SK-N-SH (cell line): ENCODE data around the gene MAPKAP1. TPM values are rescaled to one million over a fixed set of nuclear protein-coding genes. Genes with fewer than 3 reads are reported as not detected.

ENCODE experiments used
- CTCF ChIA-PET: fragments of 300-600, 350-600 bp; formaldehyde crosslinking; extraction: SDS; loops from one replicate; lab custom pipeline; 2021; lab: Yijun Ruan, JAX
- POLR2A ChIA-PET: fragments of 350-600 bp; sonication (Branson Sonifier 250); formaldehyde crosslinking; extraction: SDS; loops from one replicate; lab custom pipeline; 2020; ENCODE audit warnings: antibody characterized with exemption, inconsistent platforms; lab: Yijun Ruan, JAX
- DNase-seq: peaks from one replicate; pipeline ENCODE4 v3.0.0; 2012
- H2AFZ ChIP-seq: fragments of 200-600 bp; sonication (generic); 2 replicates; pipeline ENCODE4 v1.8.1; 2016; ENCODE audit warnings: antibody characterized with exemption, mild to moderate bottlenecking, low read depth
- H3F3A ChIP-seq: fragments of 200-600 bp; sonication (generic); replicated peaks from 2 replicates; pipeline ENCODE3; 2016; ENCODE audit warnings: antibody characterized with exemption, mild to moderate bottlenecking; ENCODE audit not compliant: insufficient read depth
- H3K27ac ChIP-seq, 2 experiments: fragments of 200-500 bp in 1 of 2; fragments of 200-600 bp in 1 of 2; sonication (Bioruptor generic) in 1 of 2; sonication (generic), shearing (Covaris generic) in 1 of 2; 2 replicates each; pipeline versions ENCODE4 v1.5.1 to v1.6.1; 2014 to 2016; ENCODE audit warnings: low read depth in 2 of 2, inconsistent platforms in 1 of 2, low read length in 1 of 2, mild to moderate bottlenecking in 1 of 2, mixed read lengths in 1 of 2
- H3K27me3 ChIP-seq: fragments of 200-600 bp; sonication (generic), shearing (Covaris generic); 2 replicates; pipeline ENCODE4 v1.6.1; 2016; ENCODE audit warnings: mixed run types; ENCODE audit not compliant: insufficient read depth
- H3K36me3 ChIP-seq, 2 experiments: fragments of 200-500 bp in 1 of 2; fragments of 200-600 bp in 1 of 2; sonication (Bioruptor generic) in 1 of 2; sonication (generic) in 1 of 2; replicated peaks in 1 of 2; 2 replicates each; pipeline versions ENCODE3 to v1.5.1; 2014 to 2016; ENCODE audit warnings: low read length in 1 of 2, mild to moderate bottlenecking in 1 of 2; ENCODE audit not compliant: insufficient read depth in 2 of 2, control insufficient read depth in 1 of 2
- H3K4me1 ChIP-seq, 2 experiments: fragments of 200-500 bp in 1 of 2; fragments of 200-600 bp in 1 of 2; sonication (Bioruptor generic) in 1 of 2; sonication (generic), shearing (Covaris generic) in 1 of 2; 2 replicates each; pipeline versions ENCODE4 v1.5.1 to v1.6.1; 2014 to 2016; ENCODE audit warnings: low read depth in 1 of 2, low read length in 1 of 2, mixed run types in 1 of 2; ENCODE audit not compliant: insufficient read depth in 2 of 2, control insufficient read depth in 1 of 2
- H3K4me2 ChIP-seq: fragments of 200-600 bp; sonication (generic), shearing (Covaris generic); 2 replicates; pipeline ENCODE4 v1.6.1; 2017; ENCODE audit warnings: mixed run types
- H3K4me3 ChIP-seq, 2 experiments: fragments of 200-500 bp in 1 of 2; fragments of 200-600 bp in 1 of 2; sonication (Bioruptor generic) in 1 of 2; sonication (generic), shearing (Covaris generic) in 1 of 2; 2 replicates each; pipeline versions ENCODE4 v1.5.1 to v1.8.1; 2014 to 2016; ENCODE audit warnings: low read depth in 2 of 2, inconsistent platforms in 1 of 2, low read length in 1 of 2, mild to moderate bottlenecking in 1 of 2, mixed read lengths in 1 of 2, moderate library complexity in 1 of 2
- H3K79me2 ChIP-seq: fragments of 200-600 bp; sonication (generic); 2 replicates; pipeline ENCODE4 v1.8.1; 2017; ENCODE audit warnings: mild to moderate bottlenecking; ENCODE audit not compliant: insufficient read depth
- H3K9ac ChIP-seq: fragments of 200-600 bp; sonication (generic); 2 replicates; pipeline ENCODE4 v1.6.1; 2017; ENCODE audit warnings: mixed run types
- H3K9me2 ChIP-seq: fragments of 200-600 bp; sonication (generic); 2 replicates; pipeline ENCODE4 v1.6.1; 2017; ENCODE audit warnings: mixed run types
- H3K9me3 ChIP-seq: fragments of 200-600 bp; sonication (generic); 2 replicates; pipeline ENCODE4 v1.6.1; 2017; ENCODE audit warnings: mixed run types, mild to moderate bottlenecking, moderate library complexity
- H4K20me1 ChIP-seq: fragments of 200-600 bp; sonication (generic); 2 replicates; pipeline ENCODE4 v1.6.1; 2017; ENCODE audit warnings: mild to moderate bottlenecking, mixed run types; ENCODE audit not compliant: insufficient read depth
- CHD2 ChIP-seq: fragments of 150-350 bp; IDR thresholded peaks from 2 replicates; pipeline ENCODE4 v1.6.1; 2018; ENCODE audit warnings: low read length; ENCODE audit not compliant: partially characterized antibody
- FOSL2 ChIP-seq: IDR thresholded peaks from 2 replicates; pipeline ENCODE4 v1.4.0; 2012; ENCODE audit warnings: low read depth, mild to moderate bottlenecking, moderate library complexity, borderline replicate concordance
- FOXJ3 ChIP-seq: sonication (generic); formaldehyde crosslinking; IDR thresholded peaks from 2 replicates; pipeline ENCODE4 v1.5.1; 2020; ENCODE audit warnings: mild to moderate bottlenecking, missing genetic modification reagents
- FOXM1 ChIP-seq: IDR thresholded peaks from 2 replicates; pipeline ENCODE4 v1.4.0; 2012; ENCODE audit warnings: low read depth, mild to moderate bottlenecking
- GABPA ChIP-seq: IDR thresholded peaks from 2 replicates; pipeline ENCODE4 v1.4.0; 2012; ENCODE audit warnings: low read depth, mild to moderate bottlenecking
- MEF2A ChIP-seq: IDR thresholded peaks from 2 replicates; pipeline ENCODE4 v1.4.0; 2012; ENCODE audit warnings: low read depth, borderline replicate concordance
- MXI1 ChIP-seq: IDR thresholded peaks from 2 replicates; pipeline ENCODE4 v1.6.1; 2012; ENCODE audit warnings: mild to moderate bottlenecking, low read depth, low read length, improper control_type of control experiment
- NFIC ChIP-seq: IDR thresholded peaks from 2 replicates; pipeline ENCODE4 v1.4.0; 2012; ENCODE audit warnings: borderline replicate concordance
- NRF1 ChIP-seq: IDR thresholded peaks from 2 replicates; pipeline ENCODE4 v1.6.1; 2012; ENCODE audit warnings: low read depth, mild to moderate bottlenecking, low read length
- POLR2AphosphoS5 ChIP-seq: IDR thresholded peaks from 2 replicates; pipeline ENCODE4 v1.6.1; 2012; ENCODE audit warnings: low read depth, low read length
- RAD21 ChIP-seq: IDR thresholded peaks from 2 replicates; pipeline ENCODE4 v1.6.1; 2012; ENCODE audit warnings: mild to moderate bottlenecking, low read length
- RCOR1 ChIP-seq: fragments of 150-350 bp; IDR thresholded peaks from 2 replicates; pipeline ENCODE4 v1.6.1; 2017; ENCODE audit warnings: antibody characterized with exemption, low read length
- RFX5 ChIP-seq: IDR thresholded peaks from 2 replicates; pipeline ENCODE4 v1.6.1; 2012; ENCODE audit warnings: mild to moderate bottlenecking, improper control_type of control experiment, low read length
- RXRA ChIP-seq: IDR thresholded peaks from 2 replicates; pipeline ENCODE4 v1.4.0; 2012; ENCODE audit warnings: low read depth, mild to moderate bottlenecking, borderline replicate concordance
- SMC3 ChIP-seq: IDR thresholded peaks from 2 replicates; pipeline ENCODE4 v1.6.1; 2012; ENCODE audit warnings: low read depth, low read length, improper control_type of control experiment
- TAF1 ChIP-seq: IDR thresholded peaks from 2 replicates; pipeline ENCODE4 v1.6.1; 2012; ENCODE audit warnings: low read depth, mild to moderate bottlenecking, low read length, moderate library complexity, borderline replicate concordance
- TCF12 ChIP-seq: IDR thresholded peaks from 2 replicates; pipeline ENCODE4 v1.4.0; 2012
- TEAD4 ChIP-seq: IDR thresholded peaks from 2 replicates; pipeline ENCODE4 v1.4.0; 2012; ENCODE audit warnings: mild to moderate bottlenecking, borderline replicate concordance; ENCODE audit not compliant: insufficient read depth
- WGBS: methylation state at CpG from one replicate; pipeline ENCODE4 v1.1.6; 2017; ENCODE audit warnings: low lambda C conversion rate; 5-methylcytosine and 5-hydroxymethylcytosine counted together
- polyA plus RNA-seq, 3 experiments: library from polyadenylated mRNA; depleted of rRNA; stranded (reverse); fragments of >200 nt; gene quantifications; 2 replicates each; pipeline ENCODE4 v1.2.3, GENCODE V29; 2012
- TF ChIP-seq, protein P1 (sequence below): IDR thresholded peaks from 2 replicates; pipeline ENCODE4 v1.4.0; 2012; ENCODE audit warnings: low read depth, borderline replicate concordance
- TF ChIP-seq, protein P2 (sequence below): fragments of 150-350 bp; IDR thresholded peaks from 2 replicates; pipeline ENCODE4 v1.6.1; 2017; ENCODE audit warnings: antibody characterized with exemption, low read length, low read depth, borderline replicate concordance
- TF ChIP-seq, protein P3 (sequence below): IDR thresholded peaks from 2 replicates; pipeline ENCODE4; 2012
- TF ChIP-seq, protein P4 (sequence below): fragments of 200-600 bp; sonication (generic); IDR thresholded peaks from 2 replicates; pipeline ENCODE4 v1.6.1; 2017; ENCODE audit warnings: antibody characterized with exemption, mild to moderate bottlenecking, moderate library complexity

MAPKAP1 gene
- polyA plus RNA-seq, 1 of the 3 experiments (the other 2 are of a cell fraction) = 117 TPM

DNA sequence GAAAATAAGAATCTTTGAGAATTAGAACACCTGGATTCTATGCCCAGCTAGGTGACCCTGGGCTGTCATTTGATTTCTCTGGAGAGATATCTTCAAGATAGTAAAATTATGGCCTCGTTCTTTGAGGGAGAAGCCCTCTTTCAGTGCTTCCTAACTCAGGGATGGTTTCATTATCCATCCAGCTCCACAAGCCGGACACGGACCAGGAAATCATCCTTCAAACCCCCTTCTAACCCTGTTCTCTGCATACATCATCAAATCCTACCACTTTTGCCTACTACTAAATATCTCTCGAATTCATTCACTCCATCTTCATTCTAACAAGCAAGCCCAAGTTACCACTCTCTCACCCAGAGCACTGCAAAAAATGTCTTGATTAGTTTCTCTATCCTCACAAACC is 57.2 kb downstream of the MAPKAP1 start:
- H3F3A ChIP-seq = peaks cover 68% of the 10 kb centered on the region
- CTCF ChIA-PET = interaction anchor here (1.1 kb wide), 1 partner anchor 749 kb away, joined by 3 read pairs; no protein-coding TSS in a partner anchor
- POLR2A ChIA-PET = no interaction called here
- H3K27ac ChIP-seq = peak overlapping the region; percentile 47 to 98; a peak in 3 of 4 replicates
- no peaks in the 10 kb centered on the region for H3K9me3 ChIP-seq
- peak overlapping the region; percentile 49 for H3K4me2 ChIP-seq
- WGBS = 68% methylated on average over 4 of the region's 4 CpGs
- H3K27me3 ChIP-seq = no peaks in the 10 kb centered on the region
- TF ChIP-seq TEAD4 = no peak
- TF ChIP-seq NFIC = no peak
- TF ChIP-seq, protein P1, sequence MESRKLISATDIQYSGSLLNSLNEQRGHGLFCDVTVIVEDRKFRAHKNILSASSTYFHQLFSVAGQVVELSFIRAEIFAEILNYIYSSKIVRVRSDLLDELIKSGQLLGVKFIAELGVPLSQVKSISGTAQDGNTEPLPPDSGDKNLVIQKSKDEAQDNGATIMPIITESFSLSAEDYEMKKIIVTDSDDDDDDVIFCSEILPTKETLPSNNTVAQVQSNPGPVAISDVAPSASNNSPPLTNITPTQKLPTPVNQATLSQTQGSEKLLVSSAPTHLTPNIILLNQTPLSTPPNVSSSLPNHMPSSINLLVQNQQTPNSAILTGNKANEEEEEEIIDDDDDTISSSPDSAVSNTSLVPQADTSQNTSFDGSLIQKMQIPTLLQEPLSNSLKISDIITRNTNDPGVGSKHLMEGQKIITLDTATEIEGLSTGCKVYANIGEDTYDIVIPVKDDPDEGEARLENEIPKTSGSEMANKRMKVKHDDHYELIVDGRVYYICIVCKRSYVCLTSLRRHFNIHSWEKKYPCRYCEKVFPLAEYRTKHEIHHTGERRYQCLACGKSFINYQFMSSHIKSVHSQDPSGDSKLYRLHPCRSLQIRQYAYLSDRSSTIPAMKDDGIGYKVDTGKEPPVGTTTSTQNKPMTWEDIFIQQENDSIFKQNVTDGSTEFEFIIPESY = no peak
- TF ChIP-seq, protein P2, sequence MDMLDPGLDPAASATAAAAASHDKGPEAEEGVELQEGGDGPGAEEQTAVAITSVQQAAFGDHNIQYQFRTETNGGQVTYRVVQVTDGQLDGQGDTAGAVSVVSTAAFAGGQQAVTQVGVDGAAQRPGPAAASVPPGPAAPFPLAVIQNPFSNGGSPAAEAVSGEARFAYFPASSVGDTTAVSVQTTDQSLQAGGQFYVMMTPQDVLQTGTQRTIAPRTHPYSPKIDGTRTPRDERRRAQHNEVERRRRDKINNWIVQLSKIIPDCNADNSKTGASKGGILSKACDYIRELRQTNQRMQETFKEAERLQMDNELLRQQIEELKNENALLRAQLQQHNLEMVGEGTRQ = no peak
- TF ChIP-seq SMC3 = no peak
- TF ChIP-seq POLR2AphosphoS5 = no peak
- TF ChIP-seq FOXJ3 (CRISPR knock-in tag) = no peak
- TF ChIP-seq RXRA = no peak
- no peak for TF ChIP-seq RAD21
- no peak for TF ChIP-seq RFX5
- H3K79me2 ChIP-seq = peaks cover 85% of the 10 kb centered on the region
- no peak overlapping the region for H2AFZ ChIP-seq
- H4K20me1 ChIP-seq = no peaks in the 10 kb centered on the region
- H3K9me2 ChIP-seq = no peaks in the 10 kb centered on the region
- H3K36me3 ChIP-seq = peaks cover 0 to 4% of the 10 kb centered on the region in 2 experiments
- DNase-seq = no peak
- H3K4me1 ChIP-seq = peaks cover 18 to 44% of the 10 kb centered on the region in 2 experiments
- H3K9ac ChIP-seq = peak overlapping the region; percentile 73
- H3K4me3 ChIP-seq = peak overlapping the region in 1 of 2 experiments; percentile 1; a peak in 2 of 4 replicates

DNA sequence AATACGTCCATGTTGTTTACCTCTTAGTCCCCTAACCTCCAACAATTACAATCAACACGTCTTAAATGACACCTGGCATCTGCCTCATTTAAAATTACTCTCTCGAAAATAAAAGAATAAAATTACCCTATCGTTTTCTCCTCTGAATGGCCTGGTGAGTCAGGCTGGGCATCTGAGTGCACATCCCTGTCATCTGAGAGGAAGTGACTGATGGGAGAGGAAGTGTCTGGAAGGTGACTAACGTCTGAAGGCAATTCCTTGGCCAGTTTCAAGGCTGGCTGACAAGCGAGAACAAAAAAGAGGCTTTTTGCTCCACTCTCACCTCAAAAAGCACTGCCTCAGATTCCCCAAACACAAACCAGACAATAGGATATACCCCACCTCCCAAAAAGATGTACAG is 57.7 kb downstream of the MAPKAP1 start:
- Histone ChIP-seq H3F3A (peaks cover 62% of the 10 kb centered on the region), H3K27me3 (no peaks in the 10 kb centered on the region), H3K79me2 (peaks cover 85% of the 10 kb centered on the region), H2AFZ (no peak overlapping the region), H3K4me3 (peak overlapping the region in 1 of 2 experiments; percentile 1; a peak in 1 of 4 replicates), H3K4me2 (peak overlapping the region; percentile 49), H3K27ac (peak overlapping the region; percentile 47 to 98; a peak in 3 of 4 replicates), H4K20me1 (no peaks in the 10 kb centered on the region), H3K36me3 (peaks cover 0 to 4% of the 10 kb centered on the region in 2 experiments), H3K4me1 (peaks cover 18 to 38% of the 10 kb centered on the region in 2 experiments), H3K9me3 (no peaks in the 10 kb centered on the region), H3K9ac (peak overlapping the region; percentile 73), H3K9me2 (no peaks in the 10 kb centered on the region)
- no peak for DNase-seq
- 16% methylated on average over 6 of the region's 6 CpGs for WGBS
- ChIA-PET CTCF (no interaction called here), POLR2A (no interaction called here)
- TF ChIP-seq, protein P3, sequence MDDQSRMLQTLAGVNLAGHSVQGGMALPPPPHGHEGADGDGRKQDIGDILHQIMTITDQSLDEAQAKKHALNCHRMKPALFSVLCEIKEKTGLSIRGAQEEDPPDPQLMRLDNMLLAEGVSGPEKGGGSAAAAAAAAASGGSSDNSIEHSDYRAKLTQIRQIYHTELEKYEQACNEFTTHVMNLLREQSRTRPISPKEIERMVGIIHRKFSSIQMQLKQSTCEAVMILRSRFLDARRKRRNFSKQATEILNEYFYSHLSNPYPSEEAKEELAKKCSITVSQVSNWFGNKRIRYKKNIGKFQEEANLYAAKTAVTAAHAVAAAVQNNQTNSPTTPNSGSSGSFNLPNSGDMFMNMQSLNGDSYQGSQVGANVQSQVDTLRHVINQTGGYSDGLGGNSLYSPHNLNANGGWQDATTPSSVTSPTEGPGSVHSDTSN = peak; percentile 96
- TF ChIP-seq FOSL2 (peak; percentile 98), RXRA (peak; percentile 87; the same call in 1 of the 2 replicates), FOXM1 (peak; percentile 90), TCF12 (peak; percentile 96), TAF1 (peak; percentile 54; the same call in 1 of the 2 replicates), SMC3 (no peak), RFX5 (no peak), CHD2 (no peak), MXI1 (no peak), POLR2AphosphoS5 (peak; percentile 58; the same call in 1 of the 2 replicates), MEF2A (peak; percentile 48; the same call in 1 of the 2 replicates), RCOR1 (no peak), NRF1 (no peak), FOXJ3 (CRISPR knock-in tag) (no peak), NFIC (peak; percentile 85), GABPA (peak; percentile 56)
- TF ChIP-seq, protein P4, sequence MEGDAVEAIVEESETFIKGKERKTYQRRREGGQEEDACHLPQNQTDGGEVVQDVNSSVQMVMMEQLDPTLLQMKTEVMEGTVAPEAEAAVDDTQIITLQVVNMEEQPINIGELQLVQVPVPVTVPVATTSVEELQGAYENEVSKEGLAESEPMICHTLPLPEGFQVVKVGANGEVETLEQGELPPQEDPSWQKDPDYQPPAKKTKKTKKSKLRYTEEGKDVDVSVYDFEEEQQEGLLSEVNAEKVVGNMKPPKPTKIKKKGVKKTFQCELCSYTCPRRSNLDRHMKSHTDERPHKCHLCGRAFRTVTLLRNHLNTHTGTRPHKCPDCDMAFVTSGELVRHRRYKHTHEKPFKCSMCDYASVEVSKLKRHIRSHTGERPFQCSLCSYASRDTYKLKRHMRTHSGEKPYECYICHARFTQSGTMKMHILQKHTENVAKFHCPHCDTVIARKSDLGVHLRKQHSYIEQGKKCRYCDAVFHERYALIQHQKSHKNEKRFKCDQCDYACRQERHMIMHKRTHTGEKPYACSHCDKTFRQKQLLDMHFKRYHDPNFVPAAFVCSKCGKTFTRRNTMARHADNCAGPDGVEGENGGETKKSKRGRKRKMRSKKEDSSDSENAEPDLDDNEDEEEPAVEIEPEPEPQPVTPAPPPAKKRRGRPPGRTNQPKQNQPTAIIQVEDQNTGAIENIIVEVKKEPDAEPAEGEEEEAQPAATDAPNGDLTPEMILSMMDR = no peak
